Lower lobe of right lung (tissue), 2 donors: ENCODE measurements around the gene PRKAR1B. TPM values are rescaled to one million over a fixed set of nuclear protein-coding genes. Genes with fewer than 3 reads are reported as not detected.
A peak's percentile ranks its signal among the peaks of the same experiment; 100 is the strongest.

ENCODE experiments used
- ATAC-seq, 2 donors: fragments of 200-7000 bp; cut with Tn5 transposase; one replicate each; pipeline ENCODE4 v1.9.1; 2020 to 2022; ENCODE audit warnings: mild to moderate bottlenecking in 2 of 2, moderate library complexity in 2 of 2
- DNase-seq: peaks from one replicate; pipeline ENCODE4 v3.0.0-alpha.2; 2020
- H3K27ac ChIP-seq: fragments of 200-600 bp; one replicate; pipeline ENCODE4 v1.8.0; 2022
- H3K27me3 ChIP-seq: fragments of 200-600 bp; one replicate; pipeline ENCODE4 v1.8.0; 2022; ENCODE audit warnings: low read depth
- H3K36me3 ChIP-seq: fragments of 200-600 bp; one replicate; pipeline ENCODE4 v1.8.0; 2022; ENCODE audit warnings: mild to moderate bottlenecking
- H3K4me1 ChIP-seq: fragments of 200-600 bp; one replicate; pipeline ENCODE4 v1.8.0; 2022
- H3K4me3 ChIP-seq: fragments of 200-600 bp; one replicate; pipeline ENCODE4 v1.8.0; 2022; ENCODE audit warnings: mild to moderate bottlenecking
- H3K9me3 ChIP-seq: fragments of 200-600 bp; one replicate; pipeline ENCODE4 v1.8.0; 2022
- CTCF ChIP-seq: fragments of 200-600 bp; IDR thresholded peaks from one replicate; pipeline ENCODE4 v1.8.0; 2022; ENCODE audit warnings: antibody characterized with exemption, mild to moderate bottlenecking
- intact Hi-C: fragments of 100-400 bp; cut with DNase I; formaldehyde crosslinking; loops from one replicate; pipeline ENCODE4 v1.11.0; 2022
- total RNA-seq: library from RNA; stranded (reverse); fragmentation: NEBNext Ultra II Directional; extraction: Animal tissue kit (Norgen Biotek cat#: 25700); gene quantifications from one replicate; pipeline ENCODE4 v1.2.1, GENCODE V29; 2021
- donor health status: DM: no; HTN: yes; CAD: no; lungs with severe emphysema.

Gene PRKAR1B
- total RNA-seq, 1 donor from 2014 or later: 16.8 TPM

- H3K27ac ChIP-seq: peak overlapping the region; percentile 11
- H3K27me3 ChIP-seq: no peaks in the 10 kb centered on the region
- H3K4me1 ChIP-seq: peaks cover 44% of the 10 kb centered on the region
- H3K4me3 ChIP-seq: no peak overlapping the region
- no peak for TF ChIP-seq CTCF
- intact Hi-C loops: no loop called here
- H3K9me3 ChIP-seq: no peaks in the 10 kb centered on the region
- DNase-seq (peak; percentile 27), ATAC-seq (no peak)
- no peaks in the 10 kb centered on the region for H3K36me3 ChIP-seq
Measured at GRCh38 chr7:608954-609353, 118.1 kb downstream of the PRKAR1B start.

- DNase-seq: no peak
- Histone ChIP-seq H3K4me1 (peaks cover 47% of the 10 kb centered on the region), H3K27ac (peak overlapping the region; percentile 27)
Measured at GRCh38 chr7:608361-608760, 118.7 kb downstream of the PRKAR1B start.

GRCh38 chr7:607938-608337 lies 119.1 kb downstream of the PRKAR1B start:
- H3K4me3 ChIP-seq: no peak overlapping the region
- intact Hi-C loops: no loop called here
- no peak for TF ChIP-seq CTCF
- DNase-seq (peak; percentile 28), ATAC-seq (no peak)
- no peaks in the 10 kb centered on the region for H3K9me3 ChIP-seq
- H3K27ac ChIP-seq: peak overlapping the region; percentile 27
- no peaks in the 10 kb centered on the region for H3K27me3 ChIP-seq
- no peaks in the 10 kb centered on the region for H3K36me3 ChIP-seq
- H3K4me1 ChIP-seq: peaks cover 51% of the 10 kb centered on the region

More at GRCh38 chr7:608361-608760, 118.7 kb downstream of the PRKAR1B start:
- intact Hi-C loops: no loop called here
- no peaks in the 10 kb centered on the region for H3K36me3 ChIP-seq
- TF ChIP-seq CTCF: no peak
- no peak for ATAC-seq
- no peaks in the 10 kb centered on the region for H3K9me3 ChIP-seq
- H3K4me3 ChIP-seq: no peak overlapping the region
- no peaks in the 10 kb centered on the region for H3K27me3 ChIP-seq

- TF ChIP-seq CTCF: no peak
- intact Hi-C loops: no loop called here
- no peaks in the 10 kb centered on the region for H3K9me3 ChIP-seq
- no peak overlapping the region for H3K4me3 ChIP-seq
- H3K27me3 ChIP-seq: no peaks in the 10 kb centered on the region
- no peak for DNase-seq
- no peak for ATAC-seq
- H3K27ac ChIP-seq: peak overlapping the region; percentile 91
- H3K36me3 ChIP-seq: no peaks in the 10 kb centered on the region
- peaks cover 63% of the 10 kb centered on the region for H3K4me1 ChIP-seq
Measured at GRCh38 chr7:605661-606450, 121.2 kb downstream of the PRKAR1B start.

- DNase-seq (no peak), ATAC-seq (peak in 1 of 2 donors; percentile 15)
- peak overlapping the region; percentile 91 for H3K27ac ChIP-seq
- intact Hi-C loops: no loop called here
- TF ChIP-seq CTCF: no peak
- H3K4me1 ChIP-seq: peaks cover 56% of the 10 kb centered on the region
- H3K4me3 ChIP-seq: peak overlapping the region; percentile 40
- no peaks in the 10 kb centered on the region for H3K9me3 ChIP-seq
- no peaks in the 10 kb centered on the region for H3K36me3 ChIP-seq
- H3K27me3 ChIP-seq: no peaks in the 10 kb centered on the region
Measured at GRCh38 chr7:604884-605531, 122.1 kb downstream of the PRKAR1B start.
